Stimulated activated naive CD8-positive, alpha-beta T cell treated with anti-CD3 and anti-CD28 coated beads, Interleukin-15, amount 100 ng/mL, for 72 hours (primary cell): ENCODE measurements around the gene AP1S1.

Experiments used
- ATAC-seq: fragments of 150-1000 bp; cut with Tn5 transposase; 2 replicates; pipeline ENCODE4 v1.10.0; 2021; ENCODE audit warnings: mild to moderate bottlenecking, moderate library complexity
- DNase-seq, 2 donors: peaks; one replicate each; pipeline ENCODE4 v3.0.0; 2021 to 2022
- H3K27ac Mint-ChIP-seq, 2 donors: one replicate each; pipeline ENCODE4 v1.8.0; 2022; ENCODE audit warnings: mild to moderate bottlenecking in 2 of 2, mixed read lengths in 2 of 2, moderate library complexity in 2 of 2
- H3K27me3 Mint-ChIP-seq: one replicate; pipeline ENCODE4 v1.8.0; 2022; ENCODE audit warnings: mixed read lengths
- H3K4me1 Mint-ChIP-seq: one replicate; pipeline ENCODE4 v1.8.0; 2022; ENCODE audit warnings: mild to moderate bottlenecking, mixed read lengths
- H3K4me3 Mint-ChIP-seq, 2 donors: one replicate each; pipeline ENCODE4 v1.8.0; 2022; ENCODE audit warnings: mild to moderate bottlenecking in 2 of 2, mixed read lengths in 2 of 2, moderate library complexity in 1 of 2
- H3K9me3 Mint-ChIP-seq, 2 donors: one replicate each; pipeline ENCODE4 v1.8.0; 2022; ENCODE audit warnings: mixed read lengths in 2 of 2

The AP1S1 gene

GRCh38 chr7:101161692-101162471 is 7.6 kb downstream of the AP1S1 start:
- ATAC-seq (no peak), DNase-seq (no peak)
- Mint-ChIP-seq H3K27ac (peak overlapping the region in 1 of 2 donors; percentile 90), H3K27me3 (peaks cover 56% of the 10 kb centered on the region), H3K9me3 (no peaks in the 10 kb centered on the region), H3K4me1 (peaks cover 41% of the 10 kb centered on the region), H3K4me3 (peak overlapping the region; percentile 68 to 73)

DNA sequence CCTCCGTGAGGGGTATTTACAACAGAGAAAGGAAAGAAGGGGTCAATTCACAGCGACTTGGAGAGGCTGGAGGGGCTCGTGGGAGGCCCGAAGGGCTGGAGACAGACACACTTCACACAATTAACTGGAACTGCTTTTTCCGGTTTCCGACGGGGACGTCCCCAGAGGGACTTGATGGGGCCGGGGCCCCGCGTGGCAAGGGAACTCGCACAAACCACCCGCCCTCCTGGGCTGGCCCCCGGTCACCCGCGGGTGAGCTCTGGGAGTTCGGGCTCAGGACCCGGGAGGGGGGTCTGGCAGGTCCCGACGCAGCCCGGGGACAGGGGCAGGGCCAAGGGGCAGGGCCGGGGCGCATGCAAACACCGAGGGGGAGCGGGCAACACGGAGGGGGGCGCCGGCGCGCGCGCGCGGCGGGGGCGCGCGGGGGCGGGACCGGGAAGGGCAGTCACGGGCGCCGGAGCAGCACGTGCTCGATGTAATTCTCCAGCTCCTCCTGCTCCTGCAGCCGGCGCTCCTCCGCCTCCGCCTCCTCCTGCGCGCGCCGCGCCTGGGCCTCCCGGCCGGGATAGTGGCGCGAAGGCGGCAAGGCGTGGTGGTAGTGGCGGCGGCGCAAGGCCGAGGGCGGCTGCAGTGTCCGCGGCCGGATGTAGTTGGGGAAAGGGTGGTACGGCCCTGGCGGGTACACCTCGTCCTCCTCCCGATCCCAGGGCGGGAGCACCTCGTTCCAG is 8.4 kb downstream of the AP1S1 start:
- peak overlapping the region in 1 of 2 donors; percentile 90 for H3K27ac Mint-ChIP-seq
- H3K27me3 Mint-ChIP-seq = peaks cover 65% of the 10 kb centered on the region
- H3K4me3 Mint-ChIP-seq = peak overlapping the region; percentile 68 to 73
- no peaks in the 10 kb centered on the region for H3K9me3 Mint-ChIP-seq
- no peak for ATAC-seq
- H3K4me1 Mint-ChIP-seq = peaks cover 46% of the 10 kb centered on the region
- peak in 1 of 2 donors; percentile 20 for DNase-seq

- ATAC-seq (peak; percentile 9), DNase-seq (peak in 1 of 2 donors; percentile 23)
- Mint-ChIP-seq H3K27ac (no peak overlapping the region), H3K4me3 (peak overlapping the region; percentile 92 to 96), H3K9me3 (no peaks in the 10 kb centered on the region), H3K4me1 (peaks cover 51% of the 10 kb centered on the region), H3K27me3 (peaks cover 72% of the 10 kb centered on the region)
Observed at GRCh38 chr7:101163279-101164070, 9.2 kb downstream of the AP1S1 start.

- H3K27ac Mint-ChIP-seq = peak overlapping the region in 1 of 2 donors; percentile 14
- peak overlapping the region; percentile 92 to 96 for H3K4me3 Mint-ChIP-seq
- peaks cover 80% of the 10 kb centered on the region for H3K27me3 Mint-ChIP-seq
- no peak for ATAC-seq
- peaks cover 59% of the 10 kb centered on the region for H3K4me1 Mint-ChIP-seq
- H3K9me3 Mint-ChIP-seq = no peaks in the 10 kb centered on the region
- DNase-seq = no peak
Observed at GRCh38 chr7:101164071-101164840, 10.0 kb downstream of the AP1S1 start.

DNA sequence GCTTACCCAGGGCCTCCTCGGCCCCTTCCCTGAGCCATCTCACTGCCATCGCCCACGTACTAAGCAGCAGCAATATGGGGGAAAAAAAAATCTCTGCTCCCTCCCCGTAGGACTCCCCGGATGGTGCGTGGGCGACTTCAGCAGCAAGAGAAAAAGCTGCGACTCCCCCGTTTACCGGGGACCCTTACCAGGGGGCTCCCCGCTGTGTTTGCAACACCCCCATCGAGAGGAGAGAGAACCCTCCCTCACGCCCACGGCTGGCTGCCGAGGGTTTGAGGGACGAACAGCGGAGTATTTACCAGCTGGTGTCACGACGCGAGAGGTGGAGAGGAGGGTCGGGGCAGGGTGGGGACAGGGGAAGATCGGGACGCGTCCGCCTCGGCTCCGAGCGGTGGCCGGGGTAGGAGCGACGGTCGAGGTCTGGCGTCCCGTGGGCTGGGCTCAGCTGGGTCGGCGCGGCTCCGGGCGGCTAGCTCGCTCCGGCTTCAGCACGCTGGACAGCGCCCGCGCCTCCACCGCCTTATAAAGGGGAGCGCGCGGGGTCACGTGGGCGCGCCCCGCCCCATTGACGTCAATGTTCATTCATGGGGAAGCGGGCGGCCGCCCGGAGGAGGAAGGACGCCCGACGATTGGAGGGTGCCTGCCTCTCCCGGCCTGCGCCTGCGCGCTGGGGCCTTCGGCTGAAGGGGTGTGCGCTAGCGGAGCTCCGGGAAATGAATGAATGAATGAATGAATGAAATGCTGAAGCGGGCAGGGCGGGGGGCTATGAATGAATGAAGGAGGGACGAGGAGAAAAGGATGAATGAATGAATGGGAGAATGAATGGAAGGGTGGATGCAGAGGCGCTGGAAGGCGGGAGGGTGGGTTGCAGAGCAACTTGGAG is 11.0 kb downstream of the AP1S1 start, which contains the start of gene VGF:
Gene VGF, minus strand, starts transcription at position 495 of the 883 bp plus-strand sequence. CDS start 726 bp downstream, outside the sequence.
- peak; percentile 83 for ATAC-seq
- Mint-ChIP-seq H3K9me3 (no peaks in the 10 kb centered on the region), H3K27ac (peak within 1 kb of the TSS; percentile 43 to 68), H3K4me1 (peaks cover 70% of the 10 kb centered on the region), H3K4me3 (peak within 1 kb of the TSS; percentile 92 to 96), H3K27me3 (peaks cover 91% of the 10 kb centered on the region)
- DNase-seq = peak; percentile 90 to 92

GRCh38 chr7:101165958-101166647 is 11.8 kb downstream of the AP1S1 start:
- no peak for ATAC-seq

GRCh38 chr7:101166648-101166908 is 12.3 kb downstream of the AP1S1 start:
- H3K9me3 Mint-ChIP-seq = no peaks in the 10 kb centered on the region
- ATAC-seq (no peak), DNase-seq (no peak)
- H3K4me3 Mint-ChIP-seq = peak overlapping the region in 1 of 2 donors; percentile 96
- H3K4me1 Mint-ChIP-seq = peaks cover 82% of the 10 kb centered on the region
- H3K27me3 Mint-ChIP-seq = peaks cover 98% of the 10 kb centered on the region
- H3K27ac Mint-ChIP-seq = no peak overlapping the region

More at GRCh38 chr7:101165958-101166647, 11.8 kb downstream of the AP1S1 start:
- H3K9me3 Mint-ChIP-seq = no peaks in the 10 kb centered on the region
- peaks cover 98% of the 10 kb centered on the region for H3K27me3 Mint-ChIP-seq
- H3K4me1 Mint-ChIP-seq = peaks cover 78% of the 10 kb centered on the region
- DNase-seq = peak in 1 of 2 donors; percentile 13
- H3K4me3 Mint-ChIP-seq = peak overlapping the region; percentile 92 to 96
- H3K27ac Mint-ChIP-seq = no peak overlapping the region

- no peak overlapping the region for H3K27ac Mint-ChIP-seq
- H3K4me3 Mint-ChIP-seq = peak overlapping the region; percentile 5 to 42
- peaks cover 87% of the 10 kb centered on the region for H3K4me1 Mint-ChIP-seq
- peaks cover 98% of the 10 kb centered on the region for H3K27me3 Mint-ChIP-seq
- no peaks in the 10 kb centered on the region for H3K9me3 Mint-ChIP-seq
- no peak for DNase-seq
- no peak for ATAC-seq
Observed at GRCh38 chr7:101166909-101167644, 12.8 kb downstream of the AP1S1 start.

- no peak for ATAC-seq
- H3K27ac Mint-ChIP-seq = no peak overlapping the region
- peaks cover 99% of the 10 kb centered on the region for H3K27me3 Mint-ChIP-seq
- no peaks in the 10 kb centered on the region for H3K9me3 Mint-ChIP-seq
- peaks cover 89% of the 10 kb centered on the region for H3K4me1 Mint-ChIP-seq
- H3K4me3 Mint-ChIP-seq = no peak overlapping the region
- no peak for DNase-seq
Observed at GRCh38 chr7:101167645-101168411, 13.6 kb downstream of the AP1S1 start.

DNA sequence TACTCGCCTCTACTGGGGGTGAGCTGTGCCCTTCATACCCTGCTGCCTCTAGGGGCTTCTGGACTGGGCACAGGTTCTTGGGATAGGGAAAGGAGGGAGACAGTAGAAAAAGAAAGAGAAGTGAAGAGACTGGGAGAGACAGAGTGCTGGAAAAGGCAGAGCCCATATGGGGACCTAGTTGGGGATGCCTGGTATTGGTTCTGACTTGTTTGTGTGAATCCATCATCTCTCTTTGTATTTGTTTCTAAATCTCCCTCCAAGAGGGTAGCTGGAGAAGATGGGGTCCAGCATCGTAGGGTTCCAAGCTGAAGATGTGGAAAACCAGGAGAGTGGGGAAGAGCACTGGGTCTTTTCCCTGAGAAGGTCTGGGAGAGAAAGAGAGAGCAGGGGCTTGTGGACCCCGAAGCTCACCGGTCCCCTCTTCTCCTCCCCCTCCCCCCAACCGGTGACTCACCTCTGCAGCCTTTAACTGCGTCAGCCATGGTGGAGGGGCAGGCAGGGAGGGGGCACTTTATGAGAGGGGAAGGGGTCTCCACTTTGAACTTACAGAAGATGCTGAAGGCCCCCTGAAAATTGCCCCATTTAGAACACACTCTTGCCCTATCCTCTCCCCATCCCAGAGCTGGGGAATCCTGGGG is 14.3 kb downstream of the AP1S1 start:
- no peak overlapping the region for H3K27ac Mint-ChIP-seq

GRCh38 chr7:101169110-101169837 is 15.0 kb downstream of the AP1S1 start:
- H3K4me3 Mint-ChIP-seq = peak overlapping the region; percentile 53 to 67
- H3K4me1 Mint-ChIP-seq = peaks cover 95% of the 10 kb centered on the region
- H3K27me3 Mint-ChIP-seq = peaks cover 100% of the 10 kb centered on the region
- DNase-seq (no peak), ATAC-seq (no peak)
- no peak overlapping the region for H3K27ac Mint-ChIP-seq
- no peaks in the 10 kb centered on the region for H3K9me3 Mint-ChIP-seq

More for the DNA sequence above, 14.3 kb downstream of the AP1S1 start:
- Mint-ChIP-seq H3K9me3 (no peaks in the 10 kb centered on the region), H3K27me3 (peaks cover 100% of the 10 kb centered on the region), H3K4me3 (peak overlapping the region; percentile 54 to 58), H3K4me1 (peaks cover 92% of the 10 kb centered on the region)
- no peak for DNase-seq
- no peak for ATAC-seq
